Measurements from ENCODE around the gene DGCR2.

The DGCR2 gene

GRCh38 chr22:19126309-19127273, 4.4 kb upstream of the DGCR2 start:
- no peak for DNase-seq (ENCODE audit: low spot score)

GRCh38 chr22:19125474-19126308, 3.5 kb upstream of the DGCR2 start:
- DNase-seq (ENCODE audit: low spot score): no peak

GRCh38 chr22:19125011-19125410, 2.8 kb upstream of the DGCR2 start:
- DNase-seq (ENCODE audit: low spot score): no peak

- no peak for DNase-seq (ENCODE audit: low spot score)
Measured at GRCh38 chr22:19124377-19124776, 2.2 kb upstream of the DGCR2 start.

GRCh38 chr22:19123936-19124335, 1.7 kb upstream of the DGCR2 start:
- no peak for DNase-seq (ENCODE audit: low spot score)

GRCh38 chr22:19122752-19123492, 710 bp upstream of the DGCR2 start:
- DNase-seq (ENCODE audit: low spot score): peak; percentile 67

- peak; percentile 48 for DNase-seq (ENCODE audit: low spot score)
Measured at GRCh38 chr22:19121631-19122142, 525 bp downstream of the DGCR2 start.

GRCh38 chr22:19120829-19121630, 1.2 kb downstream of the DGCR2 start:
- DNase-seq (ENCODE audit: low spot score): peak; percentile 71

GRCh38 chr22:19119949-19120348, 2.3 kb downstream of the DGCR2 start:
- DNase-seq (ENCODE audit: low spot score): no peak

GRCh38 chr22:19118329-19118880, 3.8 kb downstream of the DGCR2 start:
- no peak for DNase-seq (ENCODE audit: low spot score)

GRCh38 chr22:19117111-19117512, 5.1 kb downstream of the DGCR2 start:
- DNase-seq (ENCODE audit: low spot score): no peak

GRCh38 chr22:19115628-19116027, 6.6 kb downstream of the DGCR2 start:
- DNase-seq (ENCODE audit: low spot score): no peak

GRCh38 chr22:19114984-19115552, 7.1 kb downstream of the DGCR2 start:
- no peak for DNase-seq (ENCODE audit: low spot score)

- no peak for DNase-seq (ENCODE audit: low spot score)
Measured at GRCh38 chr22:19113429-19113828, 8.8 kb downstream of the DGCR2 start.

- no peak for DNase-seq (ENCODE audit: low spot score)
Measured at GRCh38 chr22:19111584-19111983, 10.6 kb downstream of the DGCR2 start.

GRCh38 chr22:19111140-19111539, 11.1 kb downstream of the DGCR2 start:
- no peak for DNase-seq (ENCODE audit: low spot score)

GRCh38 chr22:19110646-19111045, 11.6 kb downstream of the DGCR2 start:
- no peak for DNase-seq (ENCODE audit: low spot score)

GRCh38 chr22:19110064-19110458, 12.2 kb downstream of the DGCR2 start:
- DNase-seq (ENCODE audit: low spot score): no peak

- DNase-seq (ENCODE audit: low spot score): peak; percentile 66
Measured at GRCh38 chr22:19109198-19110063, 12.8 kb downstream of the DGCR2 start.
